Stimulated activated naive CD8-positive, alpha-beta T cell treated with anti-CD3 and anti-CD28 coated beads, Interleukin-15, Interleukin-2, amounts not matched to agents 100 U/mL and 50 U/mL, for 24 hours (primary cell): ENCODE results near the gene FBLIM1.
"Not testable (repeated sequence)": the region's sequence is repeated elsewhere in the genome, so short reads cannot be mapped to it uniquely, and the experiment has no call there.

Source experiments
- ATAC-seq: fragments of 150-1000 bp; cut with Tn5 transposase; one replicate; pipeline ENCODE4 v1.10.0; 2021
- DNase-seq: peaks from one replicate; pipeline ENCODE4 v3.0.0; 2021

Gene FBLIM1

DNA sequence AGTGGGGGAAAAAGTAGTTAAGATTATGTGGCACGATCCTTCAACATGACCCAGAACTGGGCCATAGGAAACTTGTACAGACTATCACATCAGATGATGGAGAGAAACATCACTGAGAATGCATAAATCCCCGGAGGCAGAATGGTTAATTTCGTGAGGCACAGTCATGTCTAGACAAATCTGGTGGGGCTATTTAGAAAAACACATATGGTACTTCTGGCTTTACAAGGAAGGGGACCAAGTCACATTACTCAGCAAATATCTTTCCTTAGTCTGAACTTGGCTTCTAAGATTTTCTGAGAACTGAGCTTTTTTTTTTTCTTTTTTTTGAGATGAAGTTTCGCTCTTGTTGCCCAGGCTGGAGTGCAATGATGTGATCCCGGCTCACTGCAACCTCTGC lies 58.1 kb downstream of the FBLIM1 start:
- ATAC-seq: no peak
- DNase-seq: no peak

DNA sequence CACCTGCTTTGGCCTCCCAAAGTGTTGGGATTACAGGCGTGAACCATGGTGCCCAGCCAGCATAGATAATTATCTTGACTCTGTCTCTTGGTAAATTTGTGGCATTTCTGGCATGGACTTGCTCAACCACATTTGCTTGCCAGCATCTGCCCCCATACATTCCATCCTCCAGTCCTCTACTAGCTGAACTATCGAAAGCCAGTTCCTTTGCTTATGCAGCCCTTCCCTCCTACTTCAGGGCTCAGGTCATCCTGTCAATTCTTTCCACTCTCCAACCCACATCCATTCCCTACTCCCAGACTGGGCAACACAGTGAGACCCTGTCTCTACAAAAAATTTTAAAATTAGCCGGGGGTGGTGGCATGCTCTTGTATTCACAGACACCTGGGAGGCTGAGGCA lies 61.9 kb downstream of the FBLIM1 start:
- ATAC-seq: no peak
- DNase-seq: no peak

DNA sequence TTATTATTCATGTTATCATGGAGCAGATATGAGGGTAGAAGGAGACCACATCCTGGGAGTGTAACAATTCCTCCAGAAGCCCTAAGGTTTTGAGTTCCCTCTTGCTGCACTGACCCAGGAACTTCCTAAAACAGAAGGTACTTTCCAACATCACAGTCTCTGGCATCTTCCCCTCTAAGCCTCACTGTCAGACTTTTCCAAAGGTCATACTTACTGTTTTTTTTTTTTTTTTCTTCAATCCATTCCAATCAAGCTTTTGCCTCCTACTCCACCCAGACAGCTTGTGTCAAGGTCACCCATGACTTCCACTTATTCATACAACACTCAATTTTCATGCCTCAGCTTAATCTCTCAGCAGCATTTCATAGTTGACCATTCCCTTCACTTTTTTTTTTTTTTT lies 67.2 kb downstream of the FBLIM1 start:
- ATAC-seq: no peak
- no peak for DNase-seq

DNA sequence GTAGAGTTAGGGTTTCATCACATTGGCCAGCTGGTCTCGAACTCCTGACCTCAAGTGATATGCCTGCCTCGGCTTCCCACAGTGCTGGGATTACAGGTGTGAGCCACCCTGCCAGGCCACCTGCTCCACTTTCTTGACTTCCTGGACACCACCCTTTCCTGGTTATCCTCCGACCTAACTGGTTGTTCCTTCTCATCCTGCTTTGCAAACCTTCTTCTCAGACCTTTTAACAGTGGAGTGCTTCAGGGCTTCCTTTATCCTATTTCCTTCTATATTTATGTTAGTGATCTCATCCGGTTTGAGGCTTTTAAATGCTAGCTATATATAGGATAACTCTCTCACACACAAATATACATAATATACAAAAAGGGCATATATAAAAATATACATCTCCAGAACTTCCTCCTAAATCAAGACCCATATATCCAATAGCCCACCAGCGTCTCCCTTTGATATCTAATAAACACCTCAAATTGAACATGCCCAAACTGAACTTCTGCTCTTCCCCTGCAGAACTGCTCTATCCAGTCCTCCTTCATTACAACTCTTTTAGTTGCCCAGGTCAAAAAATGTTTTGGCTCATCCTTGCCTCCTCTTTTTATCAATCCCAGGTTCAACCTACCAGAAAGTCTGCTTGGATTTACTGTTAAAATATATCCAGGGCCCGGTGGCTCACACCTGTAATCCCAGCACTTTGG lies 68.4 kb downstream of the FBLIM1 start:
- ATAC-seq: no peak

DNA sequence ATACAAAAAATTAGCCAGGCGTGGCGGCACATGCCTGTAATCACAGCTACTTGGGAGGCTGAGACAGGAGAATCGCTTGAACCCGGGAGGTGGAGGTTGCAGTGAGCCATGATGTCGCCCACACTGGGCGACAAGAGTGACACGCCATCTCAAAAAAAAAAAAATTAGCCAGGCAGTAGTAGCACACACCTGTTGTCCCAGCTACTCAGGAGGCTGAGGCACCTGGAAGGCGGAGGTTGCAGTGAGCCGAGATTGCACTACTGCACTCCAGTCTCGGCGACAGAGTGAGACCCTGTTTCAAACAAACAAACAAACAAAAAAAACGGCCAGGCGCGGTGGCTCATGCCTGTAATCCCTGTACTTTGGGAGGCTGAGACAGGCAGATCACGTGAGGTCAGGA lies 69.0 kb downstream of the FBLIM1 start:
- not testable (repeated sequence) for DNase-seq, ATAC-seq

More for the DNA sequence above, 68.4 kb downstream of the FBLIM1 start:
- no peak for DNase-seq

DNA sequence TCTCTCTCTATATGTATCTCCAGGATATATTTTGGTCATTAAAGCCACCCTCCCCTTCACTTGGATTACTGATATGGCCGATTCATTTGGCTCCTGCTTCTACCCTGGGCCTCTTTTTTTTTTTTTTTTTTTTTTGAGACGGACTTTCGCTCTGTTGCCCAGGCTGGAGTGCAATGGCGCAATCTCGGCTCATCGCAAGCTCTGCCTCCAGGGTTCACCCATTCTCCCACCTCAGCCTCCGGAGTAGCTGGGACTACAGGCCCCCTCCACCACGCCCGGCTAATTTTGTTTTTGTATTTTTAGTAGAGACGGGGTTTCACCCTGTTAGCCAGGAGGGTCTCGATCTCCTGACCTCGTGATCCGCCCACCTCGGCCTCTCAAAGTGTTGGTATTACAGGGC lies 70.3 kb downstream of the FBLIM1 start:
- ATAC-seq, DNase-seq: not testable (repeated sequence)

DNA sequence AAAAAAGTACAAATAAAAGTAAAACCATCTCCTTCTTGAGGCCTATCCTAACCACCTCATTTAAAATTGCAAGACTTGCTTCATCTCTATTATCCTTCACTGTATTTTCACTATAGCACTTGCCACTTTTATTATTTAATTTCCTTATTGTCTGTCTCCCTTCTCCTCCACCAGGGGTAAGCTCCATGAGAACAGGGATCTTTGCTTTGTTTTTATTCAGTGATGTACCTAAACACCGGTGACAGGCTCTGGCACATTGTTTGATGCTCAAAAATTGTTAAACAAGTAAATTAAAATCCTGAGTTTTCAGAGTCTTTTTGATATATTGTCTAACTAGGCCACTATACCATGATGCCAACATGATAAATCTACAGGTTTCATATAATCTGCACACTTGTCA lies 71.7 kb downstream of the FBLIM1 start:
- ATAC-seq: no peak
- DNase-seq: no peak

DNA sequence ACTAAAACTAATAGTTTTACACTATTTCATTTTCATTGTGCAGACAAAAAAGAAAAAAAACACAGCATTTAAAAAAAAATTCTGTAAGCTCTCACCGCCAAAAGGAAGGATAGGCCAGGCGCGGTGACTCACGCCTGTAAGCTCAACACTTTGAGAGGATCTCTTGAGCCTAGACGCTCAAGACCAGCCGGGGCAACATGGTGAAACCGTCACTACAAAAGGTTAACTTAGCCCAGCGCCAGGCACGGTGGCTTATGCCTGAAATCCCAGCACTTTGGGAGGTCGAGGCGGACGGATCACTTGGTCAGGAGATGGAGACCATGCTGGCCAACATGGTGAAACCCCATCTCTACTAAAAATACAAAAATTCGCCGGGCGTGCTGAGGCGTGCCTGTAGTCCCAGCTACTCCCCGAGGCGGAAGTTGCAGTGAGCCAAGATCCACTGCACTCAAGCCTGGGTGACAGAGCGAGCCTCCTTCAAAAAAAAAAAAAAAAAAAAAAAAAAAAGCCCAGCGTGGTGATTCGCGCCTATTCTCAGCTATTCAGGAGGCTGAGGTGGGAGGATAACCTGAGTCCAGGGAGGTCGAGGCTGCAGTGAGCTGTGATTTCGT lies 74.6 kb downstream of the FBLIM1 start:
- peak; percentile 33 for DNase-seq
- no peak for ATAC-seq

DNA sequence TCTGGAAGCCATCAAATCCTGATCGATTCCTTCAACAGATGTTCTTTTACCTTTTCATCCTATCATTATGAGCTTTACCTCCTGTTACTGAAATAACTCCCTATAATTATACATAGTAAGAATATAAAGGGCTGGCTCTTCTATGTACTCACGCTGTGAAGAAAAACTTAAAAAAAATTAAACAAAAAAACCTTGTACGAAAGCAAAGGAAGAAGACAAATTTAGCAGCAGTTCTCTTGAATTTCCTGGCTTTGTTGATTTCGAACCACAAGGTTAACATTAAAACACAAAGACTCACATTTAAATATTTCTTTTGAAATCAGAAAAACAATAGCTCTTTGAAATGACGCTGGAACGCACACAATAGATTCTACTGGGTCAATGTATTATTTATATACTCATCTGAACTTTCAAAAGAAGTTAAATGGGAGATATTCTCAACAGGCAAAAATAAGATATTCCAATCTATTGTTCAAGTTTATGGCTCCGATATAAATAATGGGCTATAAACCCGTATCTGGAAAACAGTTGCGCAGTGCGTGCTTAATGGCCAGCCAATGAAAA lies 75.3 kb downstream of the FBLIM1 start:
- DNase-seq (no peak), ATAC-seq (no peak)

DNA sequence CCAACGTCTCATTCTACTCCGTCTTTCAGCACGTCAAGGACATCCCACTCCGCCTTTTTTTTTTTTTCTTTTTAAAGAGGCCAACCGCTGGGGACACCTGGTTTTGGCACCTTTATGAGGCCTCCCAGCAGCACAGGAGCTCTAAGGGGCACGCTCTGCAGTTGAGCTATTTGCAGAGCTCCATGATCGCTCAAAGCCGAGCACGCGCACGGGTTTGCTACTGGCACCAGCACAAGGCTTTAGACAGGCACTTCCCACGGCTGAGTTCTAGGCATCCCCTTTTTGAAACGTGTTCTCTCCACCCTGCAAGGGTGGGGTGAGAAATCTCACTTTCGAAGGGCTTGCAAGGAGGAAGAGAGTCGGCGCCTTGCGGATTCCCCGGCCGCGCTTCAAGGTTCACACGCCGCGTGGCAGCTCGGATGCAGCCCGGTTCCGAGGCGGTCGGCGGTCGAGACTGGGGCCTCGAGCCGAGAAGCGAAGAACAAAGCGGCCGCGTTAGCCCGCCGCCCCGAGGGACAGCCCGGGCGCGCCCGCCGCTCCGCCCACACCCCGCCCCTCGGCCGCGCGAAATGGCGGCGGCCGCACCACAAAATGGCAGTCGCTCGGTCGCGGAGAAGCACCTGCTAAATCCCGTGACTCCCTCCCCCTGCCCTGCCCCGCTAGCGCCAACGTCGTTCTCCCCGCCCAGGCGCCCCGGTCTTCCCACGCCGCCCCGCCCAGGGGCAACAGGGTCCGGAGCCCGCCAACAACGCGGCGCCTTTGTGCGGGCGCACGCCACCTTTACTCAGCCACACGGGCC lies 76.0 kb downstream of the FBLIM1 start:
- DNase-seq: peak; percentile 92

DNA sequence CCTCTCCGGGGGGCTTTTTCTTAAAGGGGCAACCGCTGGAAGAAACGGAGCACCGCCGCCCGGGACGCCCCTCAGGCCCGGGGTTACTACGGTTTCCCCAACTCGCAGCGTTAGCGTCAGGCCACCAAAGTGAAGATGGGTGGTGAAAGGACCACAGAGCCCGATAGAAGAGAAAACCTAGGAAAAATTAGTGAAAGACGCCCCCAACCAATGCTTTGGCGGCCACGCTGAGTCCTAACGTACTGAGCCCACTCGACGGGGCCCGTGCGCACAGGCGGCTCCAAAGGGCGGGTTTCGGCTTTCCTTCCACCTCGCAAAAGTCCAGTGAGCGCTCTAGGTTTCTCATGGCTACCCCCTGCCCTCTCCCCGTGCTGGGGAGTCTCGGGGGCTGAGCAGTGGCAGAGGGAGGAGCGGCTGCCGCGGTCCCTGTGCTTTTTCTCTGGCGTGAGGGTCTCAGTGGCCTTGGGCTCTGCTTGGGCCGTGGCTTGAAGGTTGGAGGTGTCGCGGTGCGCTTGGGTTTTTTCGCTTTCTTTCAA lies 76.7 kb downstream of the FBLIM1 start:
- DNase-seq: no peak
- peak; percentile 7 for ATAC-seq

More for the DNA sequence above, 76.0 kb downstream of the FBLIM1 start:
- peak; percentile 60 for ATAC-seq

DNA sequence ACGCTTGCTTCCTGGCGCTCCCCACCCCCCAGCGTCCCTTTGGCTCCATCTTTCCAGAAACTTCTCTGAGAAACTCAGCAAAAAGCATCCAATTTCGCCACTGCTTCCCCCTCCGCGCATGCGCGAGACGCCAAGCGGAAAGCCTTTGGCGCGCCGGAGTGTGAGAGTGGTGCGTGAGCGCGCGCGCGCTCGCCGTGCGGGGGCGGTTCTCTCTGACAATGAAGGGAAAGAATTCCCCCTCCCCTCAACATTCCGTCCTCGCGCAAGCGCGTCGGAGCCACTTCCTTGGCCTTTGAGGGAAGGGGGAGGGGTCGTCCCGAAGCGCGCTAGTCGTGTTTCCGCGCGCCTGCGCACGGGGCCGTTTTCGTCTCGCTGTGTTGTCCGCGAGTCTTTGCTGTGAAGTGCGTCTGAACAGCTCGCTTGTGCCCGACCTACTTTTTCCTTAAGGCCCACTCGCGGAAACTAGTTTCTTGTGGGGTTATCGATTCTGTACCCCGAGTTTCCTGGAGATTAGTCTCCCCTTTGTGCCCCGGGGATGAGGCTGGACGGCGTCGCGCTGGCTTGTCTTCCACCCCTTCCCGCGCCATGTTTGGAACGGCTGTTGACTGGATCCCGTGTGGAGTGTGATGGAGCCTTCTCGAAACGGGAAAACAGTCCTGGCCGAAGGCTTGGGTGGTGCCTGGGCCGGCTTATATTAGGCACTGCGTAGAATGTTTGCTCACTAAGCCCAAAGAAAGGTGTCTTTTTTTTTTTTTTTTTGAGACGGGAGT lies 77.3 kb downstream of the FBLIM1 start:
- ATAC-seq: peak; percentile 34

More for the DNA sequence above, 77.3 kb downstream of the FBLIM1 start:
- peak; percentile 100 for DNase-seq
